ENCODE data around the gene ATP2B3.

DNA sequence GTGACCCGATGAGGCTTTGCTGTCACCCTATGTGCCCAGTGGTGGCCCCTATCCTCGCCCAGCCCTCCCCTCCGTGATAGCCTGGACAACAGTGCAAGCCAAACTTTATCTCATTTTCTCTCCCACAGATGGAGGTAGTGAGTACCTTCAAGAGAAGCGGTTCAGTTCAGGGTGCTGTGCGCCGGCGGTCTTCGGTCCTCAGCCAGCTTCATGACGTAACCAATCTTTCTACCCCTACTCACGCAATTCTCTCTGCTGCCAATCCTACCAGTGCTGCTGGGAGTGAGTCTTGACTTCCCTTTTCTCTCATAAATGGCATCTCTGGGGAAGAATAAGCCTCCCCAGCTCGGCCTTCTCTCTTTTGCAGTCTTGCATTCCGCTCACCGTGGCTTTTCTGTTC is 52.0 kb downstream of the ATP2B3 start:
- TF ChIP-seq, protein P1, sequence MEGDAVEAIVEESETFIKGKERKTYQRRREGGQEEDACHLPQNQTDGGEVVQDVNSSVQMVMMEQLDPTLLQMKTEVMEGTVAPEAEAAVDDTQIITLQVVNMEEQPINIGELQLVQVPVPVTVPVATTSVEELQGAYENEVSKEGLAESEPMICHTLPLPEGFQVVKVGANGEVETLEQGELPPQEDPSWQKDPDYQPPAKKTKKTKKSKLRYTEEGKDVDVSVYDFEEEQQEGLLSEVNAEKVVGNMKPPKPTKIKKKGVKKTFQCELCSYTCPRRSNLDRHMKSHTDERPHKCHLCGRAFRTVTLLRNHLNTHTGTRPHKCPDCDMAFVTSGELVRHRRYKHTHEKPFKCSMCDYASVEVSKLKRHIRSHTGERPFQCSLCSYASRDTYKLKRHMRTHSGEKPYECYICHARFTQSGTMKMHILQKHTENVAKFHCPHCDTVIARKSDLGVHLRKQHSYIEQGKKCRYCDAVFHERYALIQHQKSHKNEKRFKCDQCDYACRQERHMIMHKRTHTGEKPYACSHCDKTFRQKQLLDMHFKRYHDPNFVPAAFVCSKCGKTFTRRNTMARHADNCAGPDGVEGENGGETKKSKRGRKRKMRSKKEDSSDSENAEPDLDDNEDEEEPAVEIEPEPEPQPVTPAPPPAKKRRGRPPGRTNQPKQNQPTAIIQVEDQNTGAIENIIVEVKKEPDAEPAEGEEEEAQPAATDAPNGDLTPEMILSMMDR (IDR thresholded peaks at IDR 0.05; ENCODE audit: low read length), result no peak
- TF ChIP-seq EZH2 (IDR thresholded peaks at IDR 0.05; ENCODE audit: borderline replicate concordance, low read length), result no peak

Measured in OCI-LY1 (cell line).